Germinal center (tissue), 1 donor: ENCODE measurements around the gene ANKRD55.
"Not testable (repeated sequence)": the region's sequence is repeated elsewhere in the genome, so short reads cannot be mapped to it uniquely, and the experiment has no call there.

Experiments
- DNase-seq: peaks from one replicate; pipeline ENCODE4 v3.0.0; 2012; ENCODE audit warnings: mixed read lengths, low spot score

Gene ANKRD55

DNA sequence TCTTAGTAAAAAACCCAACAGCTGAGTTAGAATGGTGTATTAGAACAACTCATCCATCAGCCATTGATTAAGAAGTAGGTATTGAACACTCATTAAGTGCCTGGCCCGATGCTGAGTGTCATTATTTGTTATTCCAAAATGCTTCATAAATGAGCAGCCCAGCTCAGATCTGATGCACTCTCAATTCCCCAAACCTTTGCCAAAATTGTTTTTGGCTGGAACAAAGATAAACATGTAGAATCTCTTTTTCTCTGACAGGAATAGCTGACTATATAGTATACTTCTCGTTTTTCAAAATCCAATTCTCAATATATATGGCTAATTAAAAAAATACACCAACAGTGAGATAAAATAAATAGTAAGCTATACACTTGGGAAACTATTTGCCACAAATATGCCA, 20.0 kb upstream of the ANKRD55 start:
- DNase-seq: no peak

- DNase-seq: no peak
These were observed 18.9 kb upstream of the ANKRD55 start for GRCh38 chr5:56251918-56252553.

GRCh38 chr5:56251440-56251839, 18.3 kb upstream of the ANKRD55 start:
- DNase-seq: no peak

DNA sequence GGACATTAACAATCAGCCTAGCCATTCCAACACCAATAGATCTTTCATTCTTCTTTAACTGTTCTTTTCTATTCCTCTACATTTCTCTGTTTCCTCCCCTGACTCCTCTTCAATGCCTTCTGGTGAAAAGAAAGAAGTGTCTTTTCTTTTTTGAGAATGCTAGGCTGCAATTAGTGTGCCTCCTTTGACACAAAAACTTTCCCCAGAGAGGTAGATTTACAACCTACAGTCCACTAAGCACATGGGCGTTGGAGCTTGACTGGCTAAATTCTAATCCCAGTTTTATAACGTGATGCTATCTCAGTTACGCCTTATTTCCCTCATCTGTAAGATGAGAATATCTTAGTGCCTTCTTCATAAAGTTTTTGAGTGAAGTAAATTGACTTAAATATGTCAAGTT, 16.9 kb upstream of the ANKRD55 start:
- DNase-seq: no peak

- DNase-seq: not testable (repeated sequence)
These were observed 16.0 kb upstream of the ANKRD55 start for GRCh38 chr5:56249085-56249484.

DNA sequence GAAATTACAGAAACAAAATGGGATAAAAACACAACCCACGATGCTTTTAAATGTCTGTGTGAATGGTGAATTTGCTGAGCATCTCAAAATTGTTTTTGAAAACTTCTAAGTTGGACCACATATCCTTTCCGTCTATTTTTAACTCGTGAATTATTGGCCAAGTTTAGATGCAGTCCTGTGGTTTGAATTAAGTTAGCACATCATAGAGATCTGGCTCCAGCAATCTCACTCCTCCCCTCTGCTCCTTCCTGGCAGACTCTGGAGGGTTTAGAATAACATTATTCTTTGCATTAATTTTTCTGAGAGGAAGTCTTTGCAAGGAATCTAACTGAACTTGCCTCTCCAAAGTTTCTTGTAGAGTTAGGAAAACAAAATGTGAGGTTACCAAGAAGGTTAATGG, 14.5 kb upstream of the ANKRD55 start:
- no peak for DNase-seq

- no peak for DNase-seq
These were observed 13.6 kb upstream of the ANKRD55 start for GRCh38 chr5:56246769-56247168.

DNA sequence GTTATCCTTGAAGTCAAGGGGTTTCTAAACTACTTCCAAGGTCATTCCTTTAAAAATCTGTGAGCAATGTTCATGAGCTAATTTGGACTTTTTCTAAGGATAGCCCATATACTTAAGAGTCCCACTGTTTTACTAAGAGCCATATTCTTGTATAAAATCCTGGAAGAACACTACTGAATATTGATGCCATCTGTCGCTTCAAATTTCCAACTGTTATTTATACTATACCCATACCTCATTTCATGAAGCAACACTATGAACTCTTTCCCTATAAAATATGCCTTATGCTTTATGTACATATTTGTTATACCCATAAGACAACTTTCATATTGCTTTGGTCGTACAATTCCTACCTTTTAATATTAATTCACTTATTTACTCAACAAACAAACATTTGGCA, 12.4 kb upstream of the ANKRD55 start:
- no peak for DNase-seq

GRCh38 chr5:56244627-56245026, 11.5 kb upstream of the ANKRD55 start:
- DNase-seq: no peak

GRCh38 chr5:56242271-56242670, 9.1 kb upstream of the ANKRD55 start:
- not testable (repeated sequence) for DNase-seq

DNA sequence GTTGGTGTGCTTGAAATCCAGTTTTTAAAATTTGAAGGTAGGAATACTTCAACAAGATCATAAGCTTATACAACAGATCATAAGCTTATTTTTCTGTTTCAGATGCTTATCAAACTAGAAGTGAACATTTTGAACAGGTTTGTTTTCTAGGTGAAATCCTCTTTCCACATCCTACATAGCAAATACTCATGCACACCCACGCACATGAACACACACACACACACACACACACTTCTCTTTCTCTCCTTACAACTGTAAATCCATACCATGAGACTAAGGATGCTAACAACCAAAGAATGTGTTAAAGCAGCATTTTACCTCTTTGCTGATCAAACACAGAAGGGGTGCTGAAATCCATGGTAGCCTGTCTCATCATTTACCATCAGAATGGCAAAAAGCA, 592 bp downstream of the ANKRD55 start:
- no peak for DNase-seq

DNA sequence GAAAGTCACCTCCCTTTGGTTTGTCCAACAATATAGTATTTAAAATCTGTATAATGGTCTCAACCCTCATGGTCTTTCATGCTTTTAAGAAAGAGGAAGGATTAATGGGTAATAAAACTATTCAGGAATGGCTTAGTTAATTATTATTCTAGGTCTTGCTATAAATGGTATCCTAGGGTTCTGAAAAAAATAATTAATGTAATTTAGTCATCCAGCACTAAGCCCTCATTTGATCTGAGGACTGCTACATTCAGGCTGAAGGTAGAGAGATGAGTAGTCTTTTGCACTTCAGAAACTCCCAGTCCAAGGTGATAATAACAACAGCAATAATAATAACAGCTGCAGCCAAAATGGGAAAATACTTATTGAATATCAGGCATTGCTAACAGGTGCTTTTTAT, 2.6 kb downstream of the ANKRD55 start:
- no peak for DNase-seq

DNA sequence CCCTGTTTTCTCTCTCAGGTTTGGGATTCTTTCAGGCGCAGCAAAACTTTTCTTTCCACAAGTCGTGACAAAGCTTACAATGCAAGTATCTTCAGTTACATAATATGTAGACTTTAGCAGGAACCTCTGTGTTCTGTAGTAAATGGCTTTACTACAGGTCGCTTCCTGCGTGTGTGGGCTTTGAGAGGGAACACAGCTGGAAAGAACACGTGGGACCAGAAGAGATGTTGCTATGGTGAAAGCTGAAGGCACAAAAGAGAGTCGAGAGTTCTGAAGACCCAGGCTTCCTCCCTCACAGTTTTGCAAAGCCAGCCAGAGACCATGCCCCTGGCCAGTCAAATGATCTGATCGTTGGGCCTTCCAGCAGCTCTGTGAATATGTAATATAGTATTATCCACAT, 4.0 kb downstream of the ANKRD55 start:
- no peak for DNase-seq

DNA sequence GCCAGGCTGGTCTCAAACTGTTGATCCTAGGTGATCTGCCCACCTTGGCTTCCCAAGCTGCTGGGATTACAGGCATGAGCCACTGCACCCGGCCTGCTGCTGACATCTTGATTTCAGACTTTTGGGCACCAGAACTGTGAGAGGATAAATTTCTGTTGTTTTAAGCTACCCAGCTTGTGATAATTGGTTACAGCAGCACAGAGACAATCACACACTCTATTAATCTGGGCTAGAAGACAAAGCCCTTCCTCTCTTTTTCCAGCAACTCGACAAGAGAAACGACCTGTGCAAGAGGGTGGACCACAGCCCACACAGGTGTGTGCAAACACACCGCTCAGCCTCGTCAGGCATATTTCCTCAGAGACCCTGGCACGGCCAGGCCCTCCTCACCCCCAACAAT, 4.5 kb downstream of the ANKRD55 start:
- no peak for DNase-seq

- DNase-seq: no peak
These were observed 5.4 kb downstream of the ANKRD55 start for GRCh38 chr5:56227691-56228090.

DNA sequence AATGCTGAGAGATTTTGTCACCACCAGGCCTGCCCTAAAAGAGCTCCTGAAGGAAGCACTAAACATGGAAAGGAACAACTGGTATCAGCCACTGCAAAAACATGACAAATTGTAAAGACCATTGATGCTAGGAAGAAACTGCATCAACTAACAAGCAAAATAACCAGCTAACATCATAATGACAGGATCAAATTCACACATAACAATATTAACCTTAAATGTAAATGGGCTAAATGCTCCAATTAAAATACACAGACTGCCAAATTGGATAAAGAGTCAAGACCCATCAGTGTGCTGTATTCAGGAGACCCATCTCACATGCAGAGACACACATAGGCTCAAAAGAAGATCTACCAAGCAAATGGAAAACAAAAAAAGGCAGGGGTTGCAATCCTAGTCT, 9.8 kb downstream of the ANKRD55 start:
- not testable (repeated sequence) for DNase-seq

- DNase-seq: not testable (repeated sequence)
These were observed 11.5 kb downstream of the ANKRD55 start for GRCh38 chr5:56221601-56222000.

- no peak for DNase-seq
These were observed 17.9 kb downstream of the ANKRD55 start for GRCh38 chr5:56215019-56215830.

DNA sequence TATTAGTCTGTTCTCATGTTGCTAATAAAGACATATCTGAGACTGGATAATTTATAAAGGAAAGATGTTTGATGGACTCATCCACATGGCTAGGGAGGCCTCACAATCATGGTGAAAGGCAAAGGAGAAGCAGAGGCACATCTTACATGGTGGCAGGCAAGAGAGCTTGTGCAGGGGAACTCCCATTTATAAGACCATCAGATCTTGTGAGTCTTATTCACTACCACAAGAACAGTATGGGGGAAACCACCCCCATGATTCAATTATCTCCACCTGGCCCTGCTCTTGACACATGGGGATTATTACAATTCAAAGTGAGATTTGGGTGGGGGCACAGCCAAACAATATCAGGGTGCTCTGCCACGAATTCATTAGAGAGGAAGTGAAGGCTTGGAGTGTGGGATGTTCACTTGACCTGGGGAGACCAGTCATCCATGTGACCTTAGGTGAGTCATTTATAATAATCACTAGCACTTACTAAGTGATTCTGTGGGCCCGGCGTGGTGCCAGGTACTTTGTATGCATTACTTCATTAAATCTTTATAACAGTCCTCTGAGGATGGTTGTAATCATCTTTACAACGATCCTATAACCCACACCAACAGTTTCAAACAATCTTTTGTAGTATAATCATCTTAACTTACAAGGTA, 19.1 kb downstream of the ANKRD55 start:
- DNase-seq: not testable (repeated sequence)

- no peak for DNase-seq
These were observed 20.8 kb downstream of the ANKRD55 start for GRCh38 chr5:56212130-56212879.

GRCh38 chr5:56211298-56211865, 21.7 kb downstream of the ANKRD55 start:
- no peak for DNase-seq

DNA sequence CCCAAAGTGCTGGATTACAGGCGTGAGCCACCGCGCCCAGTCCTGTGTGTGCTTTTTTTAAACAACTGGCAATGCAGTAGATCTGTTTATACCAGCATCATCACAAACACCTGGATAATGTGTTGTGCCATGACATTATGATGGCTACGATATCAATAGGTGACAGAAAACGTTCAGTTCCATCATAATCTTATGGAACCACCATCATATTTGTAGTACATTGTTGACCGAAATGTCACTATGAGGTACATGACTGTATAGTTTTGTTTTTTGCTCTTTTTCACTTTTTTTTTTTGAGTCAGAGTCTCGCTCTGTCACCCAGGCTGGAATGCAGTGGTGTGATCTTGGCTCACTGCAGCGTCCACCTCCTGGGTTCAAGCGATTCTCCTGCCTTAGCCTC, 24.4 kb downstream of the ANKRD55 start:
- no peak for DNase-seq
